NB4 (cell line): ENCODE data around the gene MRPS34.
A peak's percentile ranks its signal among the peaks of the same experiment; 100 is the strongest.

Experiments
- CTCF ChIP-seq: IDR thresholded peaks from one replicate; pipeline ENCODE4 v1.5.1; 2012; ENCODE audit warnings: low read depth, low read length
- MAX ChIP-seq: IDR thresholded peaks from 2 replicates; pipeline ENCODE4 v1.6.1; 2011; ENCODE audit warnings: low read depth, low read length
- MYC ChIP-seq: IDR thresholded peaks from 2 replicates; pipeline ENCODE4 v1.6.1; 2011; ENCODE audit warnings: low read depth, low read length
- POLR2A ChIP-seq: IDR thresholded peaks from 2 replicates; pipeline ENCODE4 v1.6.1; 2011; ENCODE audit warnings: mild to moderate bottlenecking; ENCODE audit not compliant: insufficient read length; ENCODE audit errors: extremely low read depth

GRCh38 chr16:1782408-1783264 is 9.7 kb upstream of the MRPS34 start, which contains the start of the genes NUBP2 and SPSB3:
- no peak for TF ChIP-seq CTCF
- peak; percentile 35 for TF ChIP-seq POLR2A
- peak; percentile 50; the same call in 1 of the 2 replicates for TF ChIP-seq MYC
- TF ChIP-seq MAX = peak; percentile 31; the same call in 1 of the 2 replicates
